PC-9 (cell line): Measurements from ENCODE around the gene PLOD2. TPM values are rescaled to one million over a fixed set of nuclear protein-coding genes. Genes with fewer than 3 reads are reported as not detected.

Experiments
- BruUV-seq: library from RNA; stranded (reverse); fragments of 400-500 nt; replicated peaks from 2 replicates; lab custom pipeline; 2021; lab: Mats Ljungman, UMichigan
- CTCF ChIA-PET: fragments of 300-600 bp; sonication (Branson Sonifier 250); formaldehyde crosslinking; loops from one replicate; lab custom pipeline; 2022; ENCODE audit warnings: antibody characterized with exemption; lab: Charles Lee
- POLR2A ChIA-PET: fragments of 300-600 bp; sonication (Branson Sonifier 250); formaldehyde crosslinking; loops from one replicate; lab custom pipeline; 2022; ENCODE audit warnings: antibody characterized with exemption; ENCODE audit not compliant: unreplicated experiment; lab: Charles Lee
- DNase-seq, 2 experiments: peaks; one replicate each; pipeline versions ENCODE4 v3.0.0 to v3.0.0-alpha.2; 2015 to 2022; ENCODE audit warnings: mixed read lengths in 1 of 2
- H2AFZ ChIP-seq: fragments of 200-600 bp; sonication (generic); 2 replicates; pipeline ENCODE4 v1.8.1; 2017; ENCODE audit warnings: antibody characterized with exemption
- H3F3A ChIP-seq: fragments of 200-600 bp; sonication (generic); 2 replicates; pipeline ENCODE4 v1.8.1; 2017; ENCODE audit warnings: antibody characterized with exemption, mild to moderate bottlenecking, low read depth; ENCODE audit not compliant: insufficient read depth
- H3K27ac ChIP-seq: fragments of 200-600 bp; sonication (generic); 2 replicates; pipeline ENCODE4 v1.6.1; 2016; ENCODE audit warnings: mixed run types
- H3K27me3 ChIP-seq: fragments of 200-600 bp; sonication (generic); 2 replicates; pipeline ENCODE4 v1.6.1; 2016; ENCODE audit warnings: low read depth, mixed run types; ENCODE audit not compliant: insufficient read depth
- H3K36me3 ChIP-seq: fragments of 200-600 bp; sonication (generic); 2 replicates; pipeline ENCODE4 v1.6.1; 2016; ENCODE audit warnings: low read depth, mixed run types
- H3K4me1 ChIP-seq: fragments of 200-600 bp; sonication (generic); replicated peaks from 2 replicates; pipeline ENCODE4 v1.6.1; 2016; ENCODE audit warnings: mixed run types; ENCODE audit not compliant: insufficient read depth
- H3K4me2 ChIP-seq: fragments of 200-600 bp; sonication (generic); 2 replicates; pipeline ENCODE4 v1.6.1; 2017; ENCODE audit warnings: mixed run types
- H3K4me3 ChIP-seq: fragments of 200-600 bp; sonication (generic); 2 replicates; pipeline ENCODE4 v1.6.1; 2016; ENCODE audit warnings: mixed run types
- H3K79me2 ChIP-seq: fragments of 200-600 bp; sonication (generic); 2 replicates; pipeline ENCODE4 v1.6.1; 2017; ENCODE audit warnings: low read depth, mixed run types
- H3K9me2 ChIP-seq: fragments of 200-600 bp; sonication (generic); 2 replicates; pipeline ENCODE4 v1.8.1; 2017; ENCODE audit warnings: mild to moderate bottlenecking; ENCODE audit not compliant: insufficient read depth
- H3K9me3 ChIP-seq: fragments of 200-600 bp; sonication (generic); 2 replicates; pipeline ENCODE4 v1.8.1; 2016; ENCODE audit warnings: low read depth; ENCODE audit not compliant: insufficient read depth
- H4K20me1 ChIP-seq: fragments of 200-600 bp; sonication (generic); 2 replicates; pipeline ENCODE4 v1.8.1; 2017; ENCODE audit not compliant: insufficient read depth
- CTCF ChIP-seq: fragments of 200-600 bp; sonication (generic); conservative IDR thresholded peaks from 2 replicates; pipeline ENCODE4 v1.6.1; 2017; ENCODE audit warnings: mixed run types, antibody characterized with exemption, mild to moderate bottlenecking, moderate library complexity
- EZH2 ChIP-seq: fragments of 200-600 bp; sonication (generic); IDR thresholded peaks from 2 replicates; pipeline ENCODE4 v1.8.0; 2017; ENCODE audit warnings: antibody characterized with exemption, low read depth
- intact Hi-C: fragments of 100-400 bp; cut with micrococcal nuclease; formaldehyde crosslinking; loops from one replicate; pipeline ENCODE4 v1.10.0; 2022; ENCODE audit not compliant: unreplicated experiment
- total RNA-seq: library from RNA; stranded (reverse); gene quantifications from 2 replicates; pipeline ENCODE4 v1.2.3, GENCODE V29; 2021

The PLOD2 gene
- total RNA-seq, 1 experiment from 2014 or later, result 30.3 TPM

- H3K36me3 ChIP-seq, result no peaks in the 10 kb centered on the region
- intact Hi-C loops, result no loop called here
- H4K20me1 ChIP-seq, result no peaks in the 10 kb centered on the region
- H2AFZ ChIP-seq, result no peak overlapping the region
- no peaks in the 10 kb centered on the region for H3F3A ChIP-seq
- ChIA-PET CTCF (interaction anchor here (0.6 kb wide), 1 partner anchor 36 kb away, joined by 3 read pairs; no protein-coding TSS in a partner anchor), POLR2A (no interaction called here)
- no peak overlapping the region for H3K27ac ChIP-seq
- H3K4me1 ChIP-seq, result no peaks in the 10 kb centered on the region
- H3K4me3 ChIP-seq, result no peak overlapping the region
- H3K9me2 ChIP-seq, result no peaks in the 10 kb centered on the region
- DNase-seq, result no peak
- BruUV-seq, result no TSS peak
- H3K9me3 ChIP-seq, result no peaks in the 10 kb centered on the region
- H3K79me2 ChIP-seq, result no peaks in the 10 kb centered on the region
- TF ChIP-seq EZH2, result no peak
- TF ChIP-seq CTCF, result no peak
- H3K27me3 ChIP-seq, result no peaks in the 10 kb centered on the region
- H3K4me2 ChIP-seq, result no peak overlapping the region
Measured at GRCh38 chr3:146148468-146148931, 12.5 kb downstream of the PLOD2 start.

GRCh38 chr3:146145642-146146041 is 15.3 kb downstream of the PLOD2 start:
- H3K27me3 ChIP-seq, result no peaks in the 10 kb centered on the region
- no peak for DNase-seq
- intact Hi-C loops, result no loop called here
- no peaks in the 10 kb centered on the region for H3K9me3 ChIP-seq
- BruUV-seq, result no TSS peak
- no peaks in the 10 kb centered on the region for H4K20me1 ChIP-seq
- H3K4me3 ChIP-seq, result no peak overlapping the region
- TF ChIP-seq CTCF, result no peak
- no peak for TF ChIP-seq EZH2
- no peaks in the 10 kb centered on the region for H3F3A ChIP-seq
- no peak overlapping the region for H2AFZ ChIP-seq
- ChIA-PET POLR2A (no interaction called here), CTCF (no interaction called here)
- no peak overlapping the region for H3K27ac ChIP-seq
- H3K4me2 ChIP-seq, result no peak overlapping the region
- no peaks in the 10 kb centered on the region for H3K9me2 ChIP-seq
- no peaks in the 10 kb centered on the region for H3K4me1 ChIP-seq
- no peaks in the 10 kb centered on the region for H3K36me3 ChIP-seq
- H3K79me2 ChIP-seq, result no peaks in the 10 kb centered on the region

- intact Hi-C loops, result no loop called here
- Histone ChIP-seq H3K36me3 (no peaks in the 10 kb centered on the region), H3K27ac (no peak overlapping the region), H3K27me3 (no peaks in the 10 kb centered on the region), H2AFZ (no peak overlapping the region), H4K20me1 (no peaks in the 10 kb centered on the region), H3K9me3 (no peaks in the 10 kb centered on the region), H3K79me2 (no peaks in the 10 kb centered on the region), H3K4me2 (no peak overlapping the region), H3F3A (no peaks in the 10 kb centered on the region), H3K4me3 (no peak overlapping the region), H3K9me2 (no peaks in the 10 kb centered on the region), H3K4me1 (no peaks in the 10 kb centered on the region)
- DNase-seq, result no peak
- BruUV-seq, result no TSS peak
- ChIA-PET POLR2A (no interaction called here), CTCF (no interaction called here)
- TF ChIP-seq CTCF (no peak), EZH2 (no peak)
Measured at GRCh38 chr3:146142757-146143156, 18.2 kb downstream of the PLOD2 start.
